PFSK-1 (cell line): Measurements from ENCODE around the gene SYP.

Source experiments
- POLR2AphosphoS5 ChIP-seq: IDR thresholded peaks from 2 replicates; pipeline ENCODE4 v1.6.1; 2012; ENCODE audit warnings: low read depth, mild to moderate bottlenecking, control low read depth, low read length, moderate library complexity
- REST ChIP-seq, 2 experiments: IDR thresholded peaks; 2 replicates each; pipeline versions ENCODE4 v1.6.1 to v1.8.0; 2011 to 2012; ENCODE audit warnings: low read depth in 2 of 2, low read length in 2 of 2, control low read depth in 1 of 2, inconsistent platforms in 1 of 2, mild to moderate bottlenecking in 1 of 2, moderate library complexity in 1 of 2; ENCODE audit not compliant: insufficient read depth in 1 of 2
- SIN3A ChIP-seq: IDR thresholded peaks from 2 replicates; pipeline ENCODE4 v1.6.1; 2012; ENCODE audit warnings: mild to moderate bottlenecking, low read length, moderate library complexity, borderline replicate concordance; ENCODE audit not compliant: insufficient read depth

GRCh38 chrX:49190821-49191573 lies 9.0 kb downstream of the SYP start:
- no peak for TF ChIP-seq REST (IDR thresholded peaks at IDR 0.05; ENCODE audit: insufficient read depth in 1 of 2, low read depth in 2 of 2, low read length in 2 of 2)
- TF ChIP-seq POLR2AphosphoS5 = peak; percentile 87
- TF ChIP-seq SIN3A = no peak
